Right lobe of liver (tissue), 4 donors: ENCODE measurements around the gene FAM83F.

Experiments
- CTCF ChIP-seq, 4 donors: fragments of 200-600 bp in 3 of 4; fragments of 450-650 bp in 1 of 4; IDR thresholded peaks; one replicate each; pipeline versions ENCODE4 v1.5.1 to v1.8.0; 2016 to 2022; ENCODE audit warnings: antibody characterized with exemption in 4 of 4, mild to moderate bottlenecking in 2 of 4
- POLR2A ChIP-seq: fragments of 450-650 bp; IDR thresholded peaks from one replicate; pipeline ENCODE4 v1.6.1; 2017; ENCODE audit warnings: antibody characterized with exemption, mild to moderate bottlenecking
- donor health status: DM: no; HTN: no; CAD: no.
- donor health status: DM: no; HTN: no; CAD: no.
- donor health status: DM: no; HTN: yes; CAD: no.

DNA sequence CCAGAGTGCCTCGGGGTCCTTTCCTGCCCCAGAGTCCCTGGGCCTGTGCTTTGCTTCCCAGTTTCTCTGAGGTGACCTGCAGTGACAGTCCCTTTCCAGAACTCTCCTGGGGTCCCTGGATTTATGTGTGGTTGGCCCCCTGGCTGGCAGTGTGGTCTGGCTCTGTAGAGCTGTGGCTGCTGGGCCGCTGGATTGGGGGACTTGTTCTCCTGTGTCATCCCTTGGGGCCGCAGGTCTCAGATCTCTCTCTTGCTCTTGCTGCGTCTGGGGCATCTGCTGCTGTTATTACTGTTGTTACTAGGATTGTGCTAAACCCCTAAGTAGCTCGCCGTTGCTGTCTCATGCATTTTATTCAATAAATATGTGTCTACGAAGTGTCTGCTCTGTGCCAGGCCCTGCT lies 31.9 kb downstream of the FAM83F start:
- TF ChIP-seq CTCF (IDR thresholded peaks at IDR 0.05) (no peak), POLR2A (no peak)
